CD14-positive monocyte (primary cell): ENCODE measurements around the gene DYNC1LI2. TPM values are rescaled to one million over a fixed set of nuclear protein-coding genes. Genes with fewer than 3 reads are reported as not detected.

Source experiments
- DNase-seq, 3 donors: peaks; one replicate each; pipeline ENCODE4 v3.0.0-alpha.2; 2011 to 2022
- H2AFZ ChIP-seq: 2 replicates; pipeline ENCODE4 v1.6.0; 2012; ENCODE audit warnings: mild to moderate bottlenecking, low read depth, low read length, inconsistent platforms; ENCODE audit not compliant: insufficient read depth, poor library complexity, severe bottlenecking
- H3K27ac ChIP-seq, 2 donors: 1 replicate in 1 of 2; 2 replicates in 1 of 2; pipeline ENCODE4 v1.5.1; 2012 to 2013; ENCODE audit warnings: low read length in 2 of 2, control low read depth in 1 of 2, inconsistent platforms in 1 of 2, low read depth in 1 of 2, mild to moderate bottlenecking in 1 of 2
- H3K27me3 ChIP-seq, 2 donors: one replicate each; pipeline versions ENCODE4 v1.6.0 to v1.6.1; 2011 to 2013; ENCODE audit warnings: low read length in 2 of 2; ENCODE audit not compliant: control insufficient read depth in 2 of 2, insufficient read depth in 2 of 2
- H3K36me3 ChIP-seq, 2 donors: replicated peaks in 1 of 2; 1 replicate in 1 of 2; 2 replicates in 1 of 2; pipeline versions ENCODE4 v1.5.1 to v1.6.1; 2012 to 2013; ENCODE audit warnings: low read length in 2 of 2, control low read depth in 1 of 2, inconsistent platforms in 1 of 2, mild to moderate bottlenecking in 1 of 2; ENCODE audit not compliant: insufficient read depth in 2 of 2, control insufficient read depth in 1 of 2
- H3K4me1 ChIP-seq, 2 donors: 1 replicate in 1 of 2; 2 replicates in 1 of 2; pipeline versions ENCODE4 v1.5.1 to v1.6.1; 2012 to 2013; ENCODE audit warnings: low read length in 2 of 2, control low read depth in 1 of 2, inconsistent platforms in 1 of 2, mild to moderate bottlenecking in 1 of 2, moderate library complexity in 1 of 2; ENCODE audit not compliant: insufficient read depth in 2 of 2, control insufficient read depth in 1 of 2
- H3K4me2 ChIP-seq: replicated peaks from 2 replicates; pipeline ENCODE3; 2012; ENCODE audit warnings: low read length, moderate library complexity, mild to moderate bottlenecking; ENCODE audit not compliant: poor library complexity, severe bottlenecking; ENCODE audit errors: extremely low read depth
- H3K4me3 ChIP-seq, 3 experiments: fragments of 200-600 bp in 1 of 3; sonication (generic) in 1 of 3; replicated peaks in 1 of 3; 1 replicate in 2 of 3; 2 replicates in 1 of 3; pipeline ENCODE4 v1.5.1; 2011 to 2013; ENCODE audit warnings: low read length in 3 of 3, mild to moderate bottlenecking in 3 of 3, control low read depth in 2 of 3, low read depth in 2 of 3, inconsistent platforms in 1 of 3, moderate library complexity in 1 of 3
- H3K79me2 ChIP-seq: 2 replicates; pipeline ENCODE4 v1.6.0; 2012; ENCODE audit warnings: mild to moderate bottlenecking, control low read depth, inconsistent platforms, low read length, moderate library complexity; ENCODE audit not compliant: insufficient read depth
- H3K9ac ChIP-seq: 2 replicates; pipeline ENCODE4 v1.6.0; 2017; ENCODE audit warnings: low read length, mild to moderate bottlenecking; ENCODE audit not compliant: insufficient read depth, poor library complexity, severe bottlenecking
- H3K9me3 ChIP-seq, 2 donors: replicated peaks in 1 of 2; 1 replicate in 1 of 2; 2 replicates in 1 of 2; pipeline versions ENCODE4 v1.5.1 to v1.6.1; 2012 to 2013; ENCODE audit warnings: low read length in 2 of 2, control low read depth in 1 of 2; ENCODE audit not compliant: control insufficient read depth in 1 of 2, insufficient read depth in 1 of 2
- H4K20me1 ChIP-seq: 2 replicates; pipeline ENCODE4 v1.6.0; 2012; ENCODE audit warnings: mild to moderate bottlenecking, low read length, control low read depth, moderate library complexity; ENCODE audit not compliant: insufficient read depth
- H3K27ac Mint-ChIP-seq, 7 donors: one replicate each; pipeline ENCODE4 v1.8.0; 2020; ENCODE audit warnings: mild to moderate bottlenecking in 7 of 7, mixed read lengths in 7 of 7, moderate library complexity in 6 of 7, inconsistent platforms in 2 of 7
- H3K27me3 Mint-ChIP-seq, 3 donors: one replicate each; pipeline ENCODE4 v1.8.0; 2021 to 2022; ENCODE audit warnings: low read depth in 3 of 3, mild to moderate bottlenecking in 3 of 3, mixed read lengths in 3 of 3, moderate library complexity in 3 of 3, inconsistent platforms in 1 of 3
- H3K36me3 Mint-ChIP-seq, 2 donors: one replicate each; pipeline ENCODE4 v1.8.0; 2020; ENCODE audit warnings: mixed read lengths in 2 of 2, inconsistent platforms in 1 of 2, mild to moderate bottlenecking in 1 of 2
- H3K4me1 Mint-ChIP-seq: one replicate; pipeline ENCODE4 v1.8.0; 2020; ENCODE audit warnings: mild to moderate bottlenecking, mixed read lengths
- H3K4me3 Mint-ChIP-seq, 2 donors: one replicate each; pipeline ENCODE4 v1.8.0; 2020; ENCODE audit warnings: mild to moderate bottlenecking in 2 of 2, mixed read lengths in 2 of 2, moderate library complexity in 1 of 2
- H3K9me3 Mint-ChIP-seq, 7 donors: one replicate each; pipeline ENCODE4 v1.8.0; 2020 to 2022; ENCODE audit warnings: mixed read lengths in 7 of 7, mild to moderate bottlenecking in 6 of 7, moderate library complexity in 6 of 7, inconsistent platforms in 2 of 7
- WGBS: methylation state at CpG from one replicate; pipeline ENCODE4 v1.1.5; 2013; ENCODE audit warnings: missing lambda C conversion rate; ENCODE audit not compliant: insufficient coverage; 5-methylcytosine and 5-hydroxymethylcytosine counted together
- intact Hi-C, 2 donors: fragments of 100-400 bp; cut with micrococcal nuclease; formaldehyde crosslinking; loops; one replicate each; pipeline versions ENCODE4 v1.15.0 to v1.15.1; 2023
- polyA minus RNA-seq: library from RNA; depleted of rRNA, polyadenylated mRNA; stranded (reverse); fragments of >200 nt; gene quantifications from 2 replicates; pipeline ENCODE4 v1.2.3, GENCODE V29; 2012
- polyA plus RNA-seq, 3 donors: library from polyadenylated mRNA; depleted of rRNA in 1 of 3; unstranded in 2 of 3; stranded (reverse) in 1 of 3; fragments of 300-500 nt in 2 of 3; fragments of >200 nt in 1 of 3; fragmentation: Illumina TruSeq in 2 of 3; gene quantifications; 1 replicate in 2 of 3; 2 replicates in 1 of 3; pipeline ENCODE4 v1.2.3, GENCODE V29; 2012 to 2021
- total RNA-seq, 12 experiments: library from RNA in 1 of 12; stranded (reverse) in 1 of 12; fragments of 120-200 nt in 1 of 12; gene quantifications; one replicate each; pipeline ENCODE4 v1.2.4 and lab custom pipeline; 2013 to 2026; ENCODE audit warnings: mixed read lengths in 6 of 12, inconsistent platforms in 1 of 12
- TF ChIP-seq, protein P1 (sequence below): fragments of 200-600 bp; IDR thresholded peaks from one replicate; pipeline ENCODE4 v1.8.0; 2022; ENCODE audit warnings: antibody characterized with exemption, mild to moderate bottlenecking

The DYNC1LI2 gene
- 58.1 TPM for total RNA-seq (2013)
- polyA plus RNA-seq, result 100 to 1,000 TPM in 1 of 3 donors, 10 to 100 TPM in 2; 14.9 to 125 (median 23.9) TPM
- 48.7 and 67.6 TPM in 2 replicates for polyA minus RNA-seq
- total RNA-seq (lab: John Stamatoyannopoulos, UW), result 62.0 to 123 (median 91.6) reads per million in 11 experiments

DNA sequence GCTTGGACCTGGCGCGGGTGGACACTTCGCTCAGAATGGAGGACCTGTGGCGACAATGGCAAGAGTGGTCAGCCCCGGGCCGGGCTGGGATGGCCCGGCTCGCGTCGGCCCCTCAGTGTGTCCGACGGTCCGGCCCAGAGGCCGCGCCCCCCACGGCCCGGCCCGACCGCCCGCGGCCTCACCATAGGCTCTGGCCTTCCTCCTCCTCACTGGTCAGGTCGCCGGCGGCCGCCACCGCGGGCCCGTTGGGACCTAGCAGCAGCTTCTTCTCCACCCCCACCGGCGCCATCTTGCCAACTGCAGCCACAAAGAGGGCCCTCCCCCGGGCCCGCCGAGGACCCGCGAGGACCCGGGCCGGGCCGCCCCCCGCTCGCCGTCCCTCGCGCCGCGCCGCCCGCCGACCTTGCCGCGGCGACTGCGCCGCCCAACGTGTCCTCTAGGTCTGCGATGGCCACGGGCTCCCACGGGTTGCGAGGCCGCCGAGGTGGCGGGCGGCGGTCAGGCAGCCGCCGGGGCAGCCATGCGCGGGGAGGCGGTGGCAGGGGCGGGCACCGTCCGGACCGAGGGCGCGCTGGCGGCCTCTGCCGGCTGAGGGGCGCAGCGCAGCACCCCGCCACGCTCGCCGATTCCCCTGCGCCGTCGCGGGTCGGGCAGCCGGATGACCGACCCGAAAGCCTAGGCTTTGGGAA, at the start of gene DYNC1LI2:
TSS of gene DYNC1LI2 (minus strand) at position 307 of the 689 bp plus-strand sequence. CDS start at position 289, 18 bp downstream.
- H3K27ac ChIP-seq, result peak within 1 kb of the TSS in 1 of 2 donors; percentile 86
- H3K4me1 Mint-ChIP-seq, result peaks cover 47% of the 10 kb centered on the region
- TF ChIP-seq, protein P1, sequence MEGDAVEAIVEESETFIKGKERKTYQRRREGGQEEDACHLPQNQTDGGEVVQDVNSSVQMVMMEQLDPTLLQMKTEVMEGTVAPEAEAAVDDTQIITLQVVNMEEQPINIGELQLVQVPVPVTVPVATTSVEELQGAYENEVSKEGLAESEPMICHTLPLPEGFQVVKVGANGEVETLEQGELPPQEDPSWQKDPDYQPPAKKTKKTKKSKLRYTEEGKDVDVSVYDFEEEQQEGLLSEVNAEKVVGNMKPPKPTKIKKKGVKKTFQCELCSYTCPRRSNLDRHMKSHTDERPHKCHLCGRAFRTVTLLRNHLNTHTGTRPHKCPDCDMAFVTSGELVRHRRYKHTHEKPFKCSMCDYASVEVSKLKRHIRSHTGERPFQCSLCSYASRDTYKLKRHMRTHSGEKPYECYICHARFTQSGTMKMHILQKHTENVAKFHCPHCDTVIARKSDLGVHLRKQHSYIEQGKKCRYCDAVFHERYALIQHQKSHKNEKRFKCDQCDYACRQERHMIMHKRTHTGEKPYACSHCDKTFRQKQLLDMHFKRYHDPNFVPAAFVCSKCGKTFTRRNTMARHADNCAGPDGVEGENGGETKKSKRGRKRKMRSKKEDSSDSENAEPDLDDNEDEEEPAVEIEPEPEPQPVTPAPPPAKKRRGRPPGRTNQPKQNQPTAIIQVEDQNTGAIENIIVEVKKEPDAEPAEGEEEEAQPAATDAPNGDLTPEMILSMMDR, result peak; percentile 91
- H3K27ac Mint-ChIP-seq, result peak within 1 kb of the TSS; percentile 18 to 96 (median 84)
- peaks cover 42 to 51% of the 10 kb centered on the region in 2 donors for H3K4me1 ChIP-seq
- H3K36me3 ChIP-seq, result peaks cover 12 to 23% of the 10 kb centered on the region in 2 donors
- peak within 1 kb of the TSS; percentile 94 for H3K9ac ChIP-seq
- peak within 1 kb of the TSS; percentile 97 for H2AFZ ChIP-seq
- intact Hi-C loops, result no loop called here
- peaks cover 7 to 22% of the 10 kb centered on the region in 2 donors for H3K27me3 ChIP-seq
- H3K4me3 Mint-ChIP-seq, result peak within 1 kb of the TSS; percentile 87 to 96
- peaks cover 13 to 18% (median 16%) of the 10 kb centered on the region in 3 donors for H3K27me3 Mint-ChIP-seq
- H3K9me3 ChIP-seq, result no peaks in the 10 kb centered on the region
- H4K20me1 ChIP-seq, result peaks cover 46% of the 10 kb centered on the region
- peaks cover 38% of the 10 kb centered on the region for H3K79me2 ChIP-seq
- peaks cover 0 to 6% (median 2%) of the 10 kb centered on the region in 7 donors for H3K9me3 Mint-ChIP-seq
- H3K36me3 Mint-ChIP-seq, result peaks cover 24 to 25% of the 10 kb centered on the region in 2 donors
- H3K4me3 ChIP-seq, result peak within 1 kb of the TSS; percentile 70 to 94 (median 79)
- H3K4me2 ChIP-seq, result peak within 1 kb of the TSS; percentile 94
- DNase-seq, result peak; percentile 67 to 72 (median 70)
- WGBS, result under 1% methylated on average over 90 of the region's 90 CpGs

DNA sequence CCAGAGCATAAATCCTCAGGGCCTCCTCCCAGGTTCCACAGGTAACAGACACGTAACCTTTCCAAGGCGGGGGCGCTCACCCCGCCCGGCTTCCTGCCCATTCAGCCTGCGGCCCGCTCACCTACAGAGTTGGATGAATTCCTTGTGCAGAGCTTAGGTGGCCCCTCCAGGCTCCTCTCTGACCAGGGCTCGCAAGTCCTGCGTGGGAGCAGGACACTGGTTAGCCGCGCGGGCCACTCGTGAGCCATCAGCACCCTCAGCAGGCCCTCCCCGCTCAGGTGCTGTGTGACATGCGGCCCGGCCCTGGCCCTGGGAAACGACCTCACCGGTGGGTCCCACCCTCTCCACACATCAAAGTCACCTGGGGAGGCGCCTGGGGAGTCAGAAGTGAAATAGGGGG, 49.4 kb upstream of the DYNC1LI2 start:
- no peak for DNase-seq
- no peak overlapping the region for H3K4me2 ChIP-seq
- no peaks in the 10 kb centered on the region for H3K27me3 ChIP-seq
- TF ChIP-seq, protein P1, result no peak
- no peak overlapping the region for H3K9ac ChIP-seq
- H3K4me3 ChIP-seq, result no peak overlapping the region
- no peaks in the 10 kb centered on the region for H3K4me1 ChIP-seq
- no peaks in the 10 kb centered on the region for H3K9me3 ChIP-seq
- H3K4me3 Mint-ChIP-seq, result no peak overlapping the region
- H3K79me2 ChIP-seq, result no peaks in the 10 kb centered on the region
- H4K20me1 ChIP-seq, result no peaks in the 10 kb centered on the region
- WGBS, result over 99% methylated on average over 13 of the region's 19 CpGs
- peaks cover 0 to 3% (median 0%) of the 10 kb centered on the region in 7 donors for H3K9me3 Mint-ChIP-seq
- intact Hi-C loops, result no loop called here
- peaks cover 3% of the 10 kb centered on the region for H3K4me1 Mint-ChIP-seq
- H3K27me3 Mint-ChIP-seq, result no peaks in the 10 kb centered on the region
- H3K27ac Mint-ChIP-seq, result peak overlapping the region in 1 of 7 donors; percentile 53
- H3K36me3 Mint-ChIP-seq, result peaks cover 27 to 33% of the 10 kb centered on the region in 2 donors
- no peak overlapping the region for H2AFZ ChIP-seq
- peaks cover 15 to 34% of the 10 kb centered on the region in 2 donors for H3K36me3 ChIP-seq
- H3K27ac ChIP-seq, result no peak overlapping the region
